ENCODE results near the gene MUTYH. TPM values are rescaled to one million over a fixed set of nuclear protein-coding genes. Genes with fewer than 3 reads are reported as not detected.

The MUTYH gene
- total and polyA plus RNA-seq, 2 of the 8 experiments (the other 6 are each of a cell fraction or from before 2014, with no cell fraction given), result 51.9 to 65.7 TPM

- Histone ChIP-seq H3K18ac (ENCODE audit: extremely low read depth, low read length) (no peak overlapping the region), H4K20me1 (replicated peaks in 1 of 2; ENCODE audit: control insufficient read depth in 1 of 2, insufficient read depth in 2 of 2, low read length in 2 of 2) (no peaks in the 10 kb centered on the region), H2BK5ac (ENCODE audit: low read depth, low read length) (no peak overlapping the region), H3K4me1 (replicated peaks in 1 of 4; ENCODE audit: control insufficient read depth in 3 of 4, insufficient read depth in 4 of 4, low read length in 3 of 4) (no peaks in the 10 kb centered on the region), H2BK15ac (ENCODE audit: low read length) (no peak overlapping the region), H3K79me2 (ENCODE audit: control insufficient read depth in 1 of 2, insufficient read depth in 2 of 2, low read length in 2 of 2) (no peaks in the 10 kb centered on the region), H3K36me3 (ENCODE audit: control insufficient read depth in 2 of 4, insufficient read depth in 4 of 4, low read length in 3 of 4) (no peaks in the 10 kb centered on the region), H3K23me2 (ENCODE audit: low read depth, low read length) (no peaks in the 10 kb centered on the region), H2BK12ac (ENCODE audit: low read depth, low read length) (no peak overlapping the region), H3K4me2 (ENCODE audit: insufficient read depth in 1 of 2, low read depth in 2 of 2, low read length in 2 of 2) (no peak overlapping the region), H2AFZ (ENCODE audit: low read length) (no peak overlapping the region), H3K4me3 (ENCODE audit: extremely low read depth in 1 of 4, insufficient read depth in 2 of 4, low read depth in 3 of 4, low read length in 4 of 4) (no peak overlapping the region), H3K56ac (replicated peaks; ENCODE audit: insufficient read length, low read depth, low read length) (no peak overlapping the region), H3K27ac (ENCODE audit: low read depth, low read length) (no peak overlapping the region), H4K5ac (ENCODE audit: insufficient read length, low read depth, low read length) (no peak overlapping the region), H2BK20ac (ENCODE audit: low read length) (no peak overlapping the region), H3K9me3 (ENCODE audit: insufficient read depth in 2 of 2, low read depth in 1 of 2, low read length in 1 of 2) (no peaks in the 10 kb centered on the region), H2BK120ac (replicated peaks; ENCODE audit: low read depth, low read length) (no peak overlapping the region), H3K79me1 (ENCODE audit: low read depth, low read length) (no peaks in the 10 kb centered on the region), H3K14ac (ENCODE audit: insufficient read length) (no peak overlapping the region), H3K23ac (ENCODE audit: insufficient read length) (no peak overlapping the region), H3K27me3 (replicated peaks in 1 of 4; ENCODE audit: control insufficient read depth in 3 of 4, extremely low read depth in 1 of 4, insufficient read depth in 3 of 4, low read length in 3 of 4) (no peaks in the 10 kb centered on the region), H4K91ac (replicated peaks; ENCODE audit: insufficient read length, low read length) (no peak overlapping the region), H2AK5ac (ENCODE audit: low read depth, low read length) (no peak overlapping the region), H4K8ac (ENCODE audit: extremely low read depth, insufficient read depth, low read length) (no peak overlapping the region), H3K9ac (replicated peaks in 1 of 4; ENCODE audit: extremely low read depth in 1 of 4, low read depth in 3 of 4, low read length in 3 of 4) (no peak overlapping the region), H3K4ac (replicated peaks; ENCODE audit: insufficient read length, low read depth, low read length) (no peak overlapping the region)
- WGBS, 2 experiments (ENCODE audit: extremely low coverage in 1 of 2, insufficient coverage in 1 of 2, insufficient read length in 1 of 2, insufficient replicate concordance in 2 of 2, low coverage in 1 of 2, low lambda C conversion rate in 2 of 2, missing lambda C conversion rate in 1 of 2), result 96% methylated on average over 1 of the region's 1 CpG; no CpG with 5 or more reads in 1 of the 2 experiments
- CTCF ChIA-PET (ENCODE audit: partially characterized antibody), result no interaction called here
- POLR2A ChIA-PET (ENCODE audit: partially characterized antibody), result no interaction called here
- DNase-seq (ENCODE audit: low read depth in 1 of 2, low spot score in 2 of 2) (no peak), FAIRE-seq (no peak)
- TF ChIP-seq CHD1 (IDR thresholded peaks at IDR 0.05; ENCODE audit: low read depth, low read length) (no peak), SP4 (IDR thresholded peaks at IDR 0.05; ENCODE audit: low read length) (no peak)
These were observed 43.0 kb upstream of the MUTYH start for GRCh38 chr1:45383191-45383590.
